DND-41 (cell line): ENCODE measurements around the gene TMEM116.
"Not testable (repeated sequence)": the region's sequence is repeated elsewhere in the genome, so short reads cannot be mapped to it uniquely, and the experiment has no call there.

Experiments used
- CTCF ChIP-seq: IDR thresholded peaks from 2 replicates; pipeline ENCODE4 v1.5.1; 2012; ENCODE audit warnings: borderline replicate concordance, low read length, moderate library complexity, mild to moderate bottlenecking; ENCODE audit not compliant: poor library complexity, severe bottlenecking; ENCODE audit errors: extremely low read depth
- EZH2 ChIP-seq: IDR thresholded peaks from 3 replicates; pipeline ENCODE4 v1.6.1; 2012; ENCODE audit warnings: borderline replicate concordance, low read depth, mild to moderate bottlenecking, moderate library complexity, low read length, inconsistent platforms; ENCODE audit not compliant: severe bottlenecking

- TF ChIP-seq CTCF, EZH2: not testable (repeated sequence)
Observed at GRCh38 chr12:111999129-111999528, 13.8 kb downstream of the TMEM116 start.
